ENCODE data around the gene FICD. TPM values are rescaled to one million over a fixed set of nuclear protein-coding genes. Genes with fewer than 3 reads are reported as not detected.
A peak's percentile ranks its signal among the peaks of the same experiment; 100 is the strongest.

The FICD gene
- total RNA-seq, 2 donors from 2014 or later = 4.6 to 5.3 TPM

- intact Hi-C loops (cut with DNase I, micrococcal nuclease) = loop anchor here in 1 of 2 donors (10.0 kb wide), 3 partner anchors 243 to 533 kb away; partner anchors contain the start of genes ALKBH2, SSH1 and UNG
- ATAC-seq (no peak), DNase-seq (no peak)
These were observed 46.8 kb downstream of the FICD start for GRCh38 chr12:108561852-108562347.

- intact Hi-C loops (cut with DNase I, micrococcal nuclease) = loop anchor here in 1 of 2 donors (10.0 kb wide), 3 partner anchors 242 to 532 kb away; partner anchors contain the start of genes ALKBH2, SSH1 and UNG
- peak; percentile 79 for ATAC-seq
- peak; percentile 96 to 97 for DNase-seq
These were observed 47.5 kb downstream of the FICD start, which contains the start of gene ISCU for GRCh38 chr12:108562348-108563135. TSS of gene ISCU (plus strand) at chr12:108562596. CDS start at chr12:108562623, 27 bp downstream.

- peak; percentile 56 for ATAC-seq
- intact Hi-C loops (cut with DNase I, micrococcal nuclease) = loop anchor here in 1 of 2 donors (10.0 kb wide), 3 partner anchors 242 to 532 kb away; partner anchors contain the start of genes ALKBH2, SSH1 and UNG
- DNase-seq = peak; percentile 92 to 94
These were observed 48.2 kb downstream of the FICD start for GRCh38 chr12:108563136-108563803.

GRCh38 chr12:108563804-108564151 is 48.7 kb downstream of the FICD start:
- DNase-seq (no peak), ATAC-seq (no peak)
- intact Hi-C loops (cut with DNase I, micrococcal nuclease) = loop anchor here in 1 of 2 donors (10.0 kb wide), 3 partner anchors 241 to 531 kb away; partner anchors contain the start of genes ALKBH2, SSH1 and UNG

- intact Hi-C loops (cut with DNase I, micrococcal nuclease) = loop anchor here in 1 of 2 donors (5.0 to 10.0 kb wide), 4 partner anchors 53 to 530 kb away; partner anchors contain the start of genes ALKBH2, SSH1 and UNG
- ATAC-seq (no peak), DNase-seq (no peak)
These were observed 49.6 kb downstream of the FICD start for GRCh38 chr12:108564724-108565123.

- no peak for DNase-seq
- ATAC-seq = no peak
- intact Hi-C loops (cut with DNase I, micrococcal nuclease) = loop anchor here in 1 of 2 donors (5.0 to 10.0 kb wide), 4 partner anchors 52 to 530 kb away; partner anchors contain the start of genes ALKBH2, SSH1 and UNG
These were observed 50.1 kb downstream of the FICD start for GRCh38 chr12:108565146-108565545.

- DNase-seq = peak; percentile 74 to 82
These were observed 50.9 kb downstream of the FICD start for GRCh38 chr12:108565976-108566375.

GRCh38 chr12:108566452-108566851 is 51.4 kb downstream of the FICD start:
- intact Hi-C loops (cut with DNase I, micrococcal nuclease) = loop anchor here (2.0 to 10.0 kb wide), 5 partner anchors 51 to 528 kb away; partner anchors contain the start of genes ALKBH2 (in 1 of the 2), SSH1 (in 1 of the 2) and UNG (in 1 of the 2)
- no peak for DNase-seq
- ATAC-seq = no peak

More at GRCh38 chr12:108565976-108566375, 50.9 kb downstream of the FICD start:
- intact Hi-C loops (cut with DNase I, micrococcal nuclease) = loop anchor here (2.0 to 10.0 kb wide), 5 partner anchors 51 to 529 kb away; partner anchors contain the start of genes ALKBH2 (in 1 of the 2), SSH1 (in 1 of the 2) and UNG (in 1 of the 2)
- ATAC-seq = no peak

- intact Hi-C loops (cut with DNase I, micrococcal nuclease) = loop anchor here (2.0 to 10.0 kb wide), 5 partner anchors 50 to 527 kb away; partner anchors contain the start of genes ALKBH2 (in 1 of the 2), SSH1 (in 1 of the 2) and UNG (in 1 of the 2)
- DNase-seq = no peak
- no peak for ATAC-seq
These were observed 52.6 kb downstream of the FICD start for GRCh38 chr12:108567406-108568337.

- ATAC-seq = no peak
These were observed 53.5 kb downstream of the FICD start for GRCh38 chr12:108568338-108569154.

More at GRCh38 chr12:108568338-108569154, 53.5 kb downstream of the FICD start:
- no peak for DNase-seq
- intact Hi-C loops (cut with DNase I, micrococcal nuclease) = loop anchor here in 1 of 2 donors (5.0 to 10.0 kb wide), 4 partner anchors 49 to 526 kb away; partner anchors contain the start of genes ALKBH2, SSH1 and UNG

Other genes starting within 250 kb of the FICD start
- 10 to 100 TPM in 1 of 2 donors, 1 to 10 TPM in 1; 2.5 to 11.4 TPM for gene CMKLR1, start 176.0 kb upstream of the FICD start, total RNA-seq
- gene SART3, start 45.9 kb downstream of the FICD start, total RNA-seq = 10 to 100 TPM; 43.9 to 47.9 TPM
- 10 to 100 TPM; 87.2 to 97.3 TPM for gene ISCU, start 47.3 kb downstream of the FICD start, total RNA-seq
- 1 to 10 TPM; 3.6 to 8.0 TPM for gene TMEM119, start 82.8 kb downstream of the FICD start, total RNA-seq
- gene SELPLG, start 118.6 kb downstream of the FICD start, total RNA-seq = 1 to 10 TPM; 1.3 to 5.1 TPM
- 100 to 1,000 TPM in 1 of 2 donors, 10 to 100 TPM in 1; 85.6 to 128 TPM for gene CORO1C, start 216.2 kb downstream of the FICD start, total RNA-seq

All from left colon (tissue), 2 donors.